Measurements from ENCODE around the gene MEOX2. TPM values are rescaled to one million over a fixed set of nuclear protein-coding genes. Genes with fewer than 3 reads are reported as not detected.

Gene MEOX2
- 0.09 TPM in 1 of 3 replicates, not detected in the others for total RNA-seq

- Mint-ChIP-seq H3K9me3 (no peaks in the 10 kb centered on the region), H3K4me3 (peak within 1 kb of the TSS; percentile 59), H3K4me1 (peaks cover 31% of the 10 kb centered on the region), H3K27me3 (ENCODE audit: low read depth) (peaks cover 86% of the 10 kb centered on the region), H3K27ac (no peak within 1 kb of the TSS), H3K36me3 (no peaks in the 10 kb centered on the region)
- DNase-seq (ENCODE audit: low spot score in 2 of 2, unreplicated experiment in 2 of 2) = peak in 1 of 2 experiments; percentile 43
- TF ChIP-seq CTCF (IDR thresholded peaks at IDR 0.05; ENCODE audit: unreplicated experiment) = no peak
These were observed at the start of gene MEOX2 for GRCh38 chr7:15686295-15686956. TSS of gene MEOX2 (minus strand) at chr7:15686683. CDS start at chr7:15686402, 281 bp downstream.

GRCh38 chr7:15729746-15730145 is 43.3 kb upstream of the MEOX2 start:
- DNase-seq (ENCODE audit: low spot score in 2 of 2, unreplicated experiment in 2 of 2) = no peak
- H3K4me1 Mint-ChIP-seq = no peaks in the 10 kb centered on the region
- H3K27ac Mint-ChIP-seq = no peak overlapping the region
- peaks cover 7% of the 10 kb centered on the region for H3K9me3 Mint-ChIP-seq
- H3K27me3 Mint-ChIP-seq (ENCODE audit: low read depth) = no peaks in the 10 kb centered on the region
- TF ChIP-seq CTCF (IDR thresholded peaks at IDR 0.05; ENCODE audit: unreplicated experiment) = no peak
- no peaks in the 10 kb centered on the region for H3K36me3 Mint-ChIP-seq
- no peak overlapping the region for H3K4me3 Mint-ChIP-seq

GRCh38 chr7:15725051-15725450 is 38.6 kb upstream of the MEOX2 start:
- Mint-ChIP-seq H3K4me1 (peaks cover 16% of the 10 kb centered on the region), H3K4me3 (no peak overlapping the region), H3K36me3 (no peaks in the 10 kb centered on the region), H3K9me3 (peaks cover 4% of the 10 kb centered on the region), H3K27me3 (ENCODE audit: low read depth) (no peaks in the 10 kb centered on the region), H3K27ac (no peak overlapping the region)
- TF ChIP-seq CTCF (IDR thresholded peaks at IDR 0.05; ENCODE audit: unreplicated experiment) = no peak
- no peak for DNase-seq (ENCODE audit: low spot score in 2 of 2, unreplicated experiment in 2 of 2)

GRCh38 chr7:15723841-15724240 is 37.4 kb upstream of the MEOX2 start:
- H3K4me3 Mint-ChIP-seq = no peak overlapping the region
- H3K27me3 Mint-ChIP-seq (ENCODE audit: low read depth) = no peaks in the 10 kb centered on the region
- H3K27ac Mint-ChIP-seq = no peak overlapping the region

GRCh38 chr7:15720849-15721471 is 34.5 kb upstream of the MEOX2 start:
- Mint-ChIP-seq H3K36me3 (no peaks in the 10 kb centered on the region), H3K27ac (peak overlapping the region; percentile 45), H3K4me3 (no peak overlapping the region), H3K9me3 (peaks cover 4% of the 10 kb centered on the region), H3K4me1 (peaks cover 18% of the 10 kb centered on the region), H3K27me3 (ENCODE audit: low read depth) (no peaks in the 10 kb centered on the region)
- peak; percentile 67 for TF ChIP-seq CTCF (IDR thresholded peaks at IDR 0.05; ENCODE audit: unreplicated experiment)
- no peak for DNase-seq (ENCODE audit: low spot score in 2 of 2, unreplicated experiment in 2 of 2)

More at GRCh38 chr7:15723841-15724240, 37.4 kb upstream of the MEOX2 start:
- Mint-ChIP-seq H3K9me3 (peaks cover 4% of the 10 kb centered on the region), H3K4me1 (peaks cover 18% of the 10 kb centered on the region), H3K36me3 (no peaks in the 10 kb centered on the region)
- DNase-seq (ENCODE audit: low spot score in 2 of 2, unreplicated experiment in 2 of 2) = no peak
- no peak for TF ChIP-seq CTCF (IDR thresholded peaks at IDR 0.05; ENCODE audit: unreplicated experiment)

Data from mesothelial cell of epicardium (in vitro differentiated cells).